Endothelial cell of umbilical vein (primary cell): Measurements from ENCODE around the gene TPSB2. TPM values are rescaled to one million over a fixed set of nuclear protein-coding genes. Genes with fewer than 3 reads are reported as not detected.
"Not testable (repeated sequence)": the region's sequence is repeated elsewhere in the genome, so short reads cannot be mapped to it uniquely, and the experiment has no call there.

Source experiments
- BruUV-seq: library from RNA; stranded (reverse); fragments of 400-500 nt; replicated peaks from 2 replicates; lab custom pipeline; 2021; lab: Mats Ljungman, UMichigan
- CTCF ChIA-PET: fragments of 300-600, 350-600 bp; sonication (Branson Sonifier 250); formaldehyde crosslinking; loops from one replicate; lab custom pipeline; 2021; ENCODE audit warnings: antibody characterized with exemption, inconsistent platforms; lab: Charles Lee
- POLR2A ChIA-PET: fragments of 300-600, 350-600 bp; sonication (Branson Sonifier 250); formaldehyde crosslinking; loops from one replicate; lab custom pipeline; 2021; ENCODE audit warnings: antibody characterized with exemption, inconsistent platforms; lab: Charles Lee
- DNase-seq: peaks from one replicate; pipeline ENCODE4 v3.0.0-alpha.2; 2011; ENCODE audit warnings: low read depth, low spot score
- FAIRE-seq: peaks from 2 replicates; lab custom pipeline; 2011; peaks lifted over from hg19 to GRCh38; lab: Jason Lieb, UNC
- H2AFZ ChIP-seq: 2 replicates; pipeline ENCODE4 v1.6.0; 2012; ENCODE audit warnings: low read depth, low read length, control low read depth, inconsistent platforms
- H3K27ac ChIP-seq: 2 replicates; pipeline ENCODE4 v1.5.1; 2011; ENCODE audit warnings: low read depth, mild to moderate bottlenecking, control low read depth, low read length, moderate library complexity; ENCODE audit not compliant: insufficient read depth
- H3K27me3 ChIP-seq, 2 experiments: 2 replicates each; pipeline versions ENCODE4 v1.6.0 to v1.6.1; 2011; ENCODE audit warnings: low read length in 2 of 2, mixed read lengths in 1 of 2; ENCODE audit not compliant: control insufficient read depth in 2 of 2, insufficient read depth in 2 of 2
- H3K36me3 ChIP-seq, 2 experiments: 2 replicates in 1 of 2; 3 replicates in 1 of 2; pipeline ENCODE4 v1.5.1; 2011; ENCODE audit warnings: low read length in 2 of 2, mild to moderate bottlenecking in 1 of 2, moderate library complexity in 1 of 2; ENCODE audit not compliant: control insufficient read depth in 2 of 2, insufficient read depth in 2 of 2; ENCODE audit errors: extremely low read depth in 1 of 2
- H3K4me1 ChIP-seq: 3 replicates; pipeline ENCODE4 v1.5.1; 2011; ENCODE audit warnings: mild to moderate bottlenecking, low read length; ENCODE audit not compliant: control insufficient read depth, insufficient read depth; ENCODE audit errors: extremely low read depth
- H3K4me2 ChIP-seq: 2 replicates; pipeline ENCODE4 v1.6.1; 2011; ENCODE audit warnings: low read length, control low read depth, mixed read lengths; ENCODE audit not compliant: insufficient read depth
- H3K4me3 ChIP-seq, 3 experiments: fragments of 200-600 bp in 1 of 3; sonication (generic), shearing (Covaris generic) in 1 of 3; replicated peaks in 1 of 3; 2 replicates each; pipeline ENCODE4 v1.5.1; 2011 to 2016; ENCODE audit warnings: control low read depth in 3 of 3, low read length in 3 of 3, mild to moderate bottlenecking in 2 of 3, inconsistent platforms in 1 of 3, low read depth in 1 of 3, moderate library complexity in 1 of 3; ENCODE audit not compliant: insufficient read depth in 1 of 3
- H3K79me2 ChIP-seq: 2 replicates; pipeline ENCODE4 v1.6.0; 2012; ENCODE audit warnings: low read length, inconsistent platforms; ENCODE audit not compliant: control insufficient read depth, insufficient read depth
- H3K9ac ChIP-seq: replicated peaks from 2 replicates; pipeline ENCODE3; 2011; ENCODE audit warnings: low read length, control low read depth; ENCODE audit not compliant: insufficient read depth; ENCODE audit errors: extremely low read depth
- H3K9me1 ChIP-seq: replicated peaks from 3 replicates; pipeline ENCODE4 v1.6.0; 2011; ENCODE audit warnings: mild to moderate bottlenecking, low read length; ENCODE audit not compliant: control insufficient read depth, insufficient read depth; ENCODE audit errors: extremely low read depth
- H3K9me3 ChIP-seq: replicated peaks from 2 replicates; pipeline ENCODE4 v1.5.1; 2012; ENCODE audit warnings: low read length, inconsistent platforms; ENCODE audit not compliant: control insufficient read depth, insufficient read depth
- H4K20me1 ChIP-seq: replicated peaks from 2 replicates; pipeline ENCODE3; 2011; ENCODE audit warnings: mild to moderate bottlenecking, low read length; ENCODE audit not compliant: control insufficient read depth, insufficient read depth; ENCODE audit errors: extremely low read depth
- dilution Hi-C: fragments of 300-500 bp; cut with MboI; formaldehyde crosslinking; loops from one replicate; pipeline ENCODE4 v1.15.0; 2019; ENCODE audit warnings: low sequenced_read_pairs; ENCODE audit not compliant: extremely low pct_ligation_motif_present
- intact Hi-C: fragments of 100-400 bp; cut with micrococcal nuclease; formaldehyde crosslinking; loops from one replicate; pipeline ENCODE4 v1.10.0; 2022
- polyA plus RNA-seq, 4 experiments: library from polyadenylated mRNA; depleted of rRNA in 3 of 4; stranded (reverse) in 3 of 4; unstranded in 1 of 4; fragments of >200 nt; gene quantifications; 2 replicates each; pipeline versions ENCODE4 v1.2.1 to v1.2.3, GENCODE V29; 2011 to 2012; ENCODE audit warnings: missing spikeins in 1 of 4
- total RNA-seq: library from RNA; stranded (reverse); gene quantifications from 2 replicates; pipeline ENCODE4 v1.2.3, GENCODE V29; 2021

Gene TPSB2
- total and polyA plus RNA-seq, 2 donors (not counting 3 experiments of a cell fraction or from before 2014, with no cell fraction given) = not detected

GRCh38 chr16:1255276-1256122 lies 25.5 kb upstream of the TPSB2 start, which contains the start of gene TPSD1:
Gene TPSD1, plus strand, starts transcription at chr16:1256069. Its CDS starts 212 bp downstream, at chr16:1256281.
- H2AFZ ChIP-seq, intact Hi-C loops, POLR2A ChIA-PET, H3K4me1 ChIP-seq, dilution Hi-C loops, DNase-seq, H3K79me2 ChIP-seq, H3K9me3 ChIP-seq, H3K9me1 ChIP-seq, H4K20me1 ChIP-seq, H3K9ac ChIP-seq, H3K4me2 ChIP-seq, CTCF ChIA-PET, H3K27ac ChIP-seq, FAIRE-seq, H3K4me3 ChIP-seq, H3K36me3 ChIP-seq, BruUV-seq: not testable (repeated sequence)
- peaks cover 11 to 12% of the 10 kb centered on the region in 2 experiments for H3K27me3 ChIP-seq

GRCh38 chr16:1254821-1255220 lies 24.8 kb upstream of the TPSB2 start:
- H3K4me1 ChIP-seq, POLR2A ChIA-PET, CTCF ChIA-PET, H3K9ac ChIP-seq, H3K4me3 ChIP-seq, DNase-seq, dilution Hi-C loops, H3K9me1 ChIP-seq, H3K79me2 ChIP-seq, H3K4me2 ChIP-seq, H3K27ac ChIP-seq, H3K36me3 ChIP-seq, intact Hi-C loops, H3K27me3 ChIP-seq, H4K20me1 ChIP-seq, H2AFZ ChIP-seq, H3K9me3 ChIP-seq, FAIRE-seq, BruUV-seq: not testable (repeated sequence)

- DNase-seq, H3K79me2 ChIP-seq, H3K4me3 ChIP-seq, dilution Hi-C loops, intact Hi-C loops, H3K9me1 ChIP-seq, H3K36me3 ChIP-seq, H3K9ac ChIP-seq, CTCF ChIA-PET, H3K9me3 ChIP-seq, POLR2A ChIA-PET, BruUV-seq, H4K20me1 ChIP-seq, H3K4me1 ChIP-seq, H3K4me2 ChIP-seq, FAIRE-seq, H3K27ac ChIP-seq, H3K27me3 ChIP-seq, H2AFZ ChIP-seq: not testable (repeated sequence)
These were observed 23.8 kb upstream of the TPSB2 start for GRCh38 chr16:1253701-1254364.
